Stomach (tissue), 4 donors: ENCODE results near the gene CYP4F11.

Source experiments
- CTCF ChIP-seq, 7 experiments: fragments of 450-650 bp in 4 of 7; fragments of 200-600 bp in 3 of 7; sonication (generic) in 3 of 7; IDR thresholded peaks; one replicate each; pipeline ENCODE4 v1.5.1; 2016 to 2019; ENCODE audit warnings: antibody characterized with exemption in 7 of 7, control low read depth in 2 of 7, mild to moderate bottlenecking in 1 of 7
- POLR2A ChIP-seq, 4 donors: fragments of 450-650 bp; IDR thresholded peaks; one replicate each; pipeline ENCODE4 v1.6.1; 2016; ENCODE audit warnings: antibody characterized with exemption in 4 of 4, control low read depth in 2 of 4, mild to moderate bottlenecking in 1 of 4, moderate library complexity in 1 of 4
- POLR2AphosphoS5 ChIP-seq, 3 donors: sonication (generic); formaldehyde crosslinking; IDR thresholded peaks; one replicate each; pipeline ENCODE4 v1.6.1; 2016; ENCODE audit warnings: antibody characterized with exemption in 3 of 3

GRCh38 chr19:15934332-15935078 is at the start of gene CYP4F11:
- TF ChIP-seq POLR2A (IDR thresholded peaks at IDR 0.05), result no peak
- no peak for TF ChIP-seq CTCF (IDR thresholded peaks at IDR 0.05)
- peak in 2 of 3 donors; percentile 75 to 80 for TF ChIP-seq POLR2AphosphoS5 (IDR thresholded peaks at IDR 0.05)
